ENCODE measurements around the gene STOM.

DNA sequence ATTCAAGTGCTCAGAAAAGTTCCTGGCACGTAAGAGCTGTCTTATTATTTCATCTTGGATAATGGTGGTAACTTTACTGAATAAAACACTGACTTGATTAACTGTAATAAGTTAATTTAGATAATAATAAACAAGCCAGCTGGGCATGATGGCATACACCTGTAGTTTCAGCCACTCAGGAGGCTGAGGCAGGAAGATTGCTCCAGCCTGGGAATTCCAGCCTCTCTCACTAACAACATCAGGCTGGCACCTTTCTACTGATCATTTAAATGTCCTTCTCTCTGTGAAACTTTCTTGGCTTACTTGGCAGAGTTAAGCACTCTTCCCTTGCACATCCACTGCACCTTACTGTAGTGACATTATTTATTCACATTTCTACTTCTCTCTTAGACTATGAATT lies 20.0 kb downstream of the STOM start:
- no peak for TF ChIP-seq CTCF (IDR thresholded peaks at IDR 0.05 in 2 of 3, conservative IDR thresholded peaks at IDR 0.05 in 1 of 3; ENCODE audit: control insufficient read depth in 2 of 3, extremely low read depth in 1 of 3, insufficient read depth in 1 of 3, low read depth in 3 of 3, low read length in 3 of 3)
- TF ChIP-seq POLR2AphosphoS5 (IDR thresholded peaks at IDR 0.05; ENCODE audit: low read length) = no peak
- TF ChIP-seq MTA3 (IDR thresholded peaks at IDR 0.05; ENCODE audit: borderline replicate concordance, low read length) = no peak
- no peak for TF ChIP-seq ZNF274 (IDR thresholded peaks at IDR 0.05; ENCODE audit: insufficient read depth, insufficient read length)
- no peak for TF ChIP-seq CBX5 (IDR thresholded peaks at IDR 0.05; ENCODE audit: low read depth)
- no peak for TF ChIP-seq TBL1XR1 (IDR thresholded peaks at IDR 0.05; ENCODE audit: low read depth, low read length)
- TF ChIP-seq SP1 (IDR thresholded peaks at IDR 0.05; ENCODE audit: low read depth, low read length) = no peak
- no peak for TF ChIP-seq YY1 (IDR thresholded peaks at IDR 0.05; ENCODE audit: low read depth, low read length)

Data from GM12878 (cell line).